PC-3 (cell line): Measurements from ENCODE around the gene TMEM132D. TPM values are rescaled to one million over a fixed set of nuclear protein-coding genes. Genes with fewer than 3 reads are reported as not detected.

Experiments used
- ATAC-seq: fragments of 200-7000 bp; cut with Tn5 transposase; 2 replicates; pipeline ENCODE4 v1.9.1; 2020; ENCODE audit warnings: mild to moderate bottlenecking, moderate library complexity
- BruUV-seq: library from RNA; stranded (reverse); fragments of 400-500 nt; replicated peaks from 2 replicates; lab custom pipeline; 2021; lab: Mats Ljungman, UMichigan
- CTCF ChIA-PET: fragments of 300-600 bp; sonication (Branson Sonifier 250); formaldehyde crosslinking; loops from one replicate; lab custom pipeline; 2022; ENCODE audit warnings: antibody characterized with exemption; lab: Charles Lee
- POLR2A ChIA-PET: fragments of 300-600 bp; sonication (Branson Sonifier 250); formaldehyde crosslinking; loops from one replicate; lab custom pipeline; 2022; ENCODE audit warnings: antibody characterized with exemption; ENCODE audit not compliant: unreplicated experiment; lab: Charles Lee
- DNase-seq: peaks from one replicate; pipeline ENCODE4 v3.0.0-alpha.2; 2015
- H2AFZ ChIP-seq: fragments of 300-600 bp; sonication (generic); 2 replicates; pipeline ENCODE4 v1.6.0; 2016; ENCODE audit warnings: antibody characterized with exemption, low read length
- H3F3A ChIP-seq: fragments of 300-600 bp; sonication (generic); one replicate; pipeline ENCODE4 v1.6.0; 2017; ENCODE audit warnings: antibody characterized with exemption, low read length, control low read depth, mild to moderate bottlenecking; ENCODE audit not compliant: unreplicated experiment
- H3K27ac ChIP-seq: fragments of 300-600 bp; sonication (generic); 2 replicates; pipeline ENCODE4 v1.5.1; 2016; ENCODE audit warnings: mild to moderate bottlenecking, low read length
- H3K27me3 ChIP-seq: fragments of 300-600 bp; sonication (generic); 2 replicates; pipeline ENCODE4 v1.6.1; 2016; ENCODE audit warnings: low read length, mixed read lengths
- H3K36me3 ChIP-seq: fragments of 300-600 bp; sonication (generic); 2 replicates; pipeline ENCODE4 v1.6.1; 2016; ENCODE audit warnings: low read depth, mixed run types, low read length, mixed read lengths
- H3K4me1 ChIP-seq: fragments of 300-600 bp; sonication (generic); 2 replicates; pipeline ENCODE4 v1.5.1; 2016; ENCODE audit warnings: low read length; ENCODE audit not compliant: insufficient read depth
- H3K4me2 ChIP-seq: fragments of 300-600 bp; sonication (generic); 2 replicates; pipeline ENCODE4 v1.6.0; 2016; ENCODE audit warnings: low read length
- H3K4me3 ChIP-seq: fragments of 300-600 bp; sonication (generic); 2 replicates; pipeline ENCODE4 v1.5.1; 2016; ENCODE audit warnings: mild to moderate bottlenecking, low read length, mixed read lengths
- H3K79me2 ChIP-seq: fragments of 300-600 bp; sonication (generic); 2 replicates; pipeline ENCODE4 v1.6.1; 2017; ENCODE audit warnings: low read length, mixed read lengths
- H3K9ac ChIP-seq: fragments of 300-600 bp; sonication (generic); 2 replicates; pipeline ENCODE4 v1.6.0; 2016; ENCODE audit warnings: mild to moderate bottlenecking, low read length
- H3K9me2 ChIP-seq: fragments of 300-600 bp; sonication (generic); replicated peaks from 2 replicates; pipeline ENCODE4 v1.6.1; 2016; ENCODE audit warnings: mixed run types, low read length, mixed read lengths
- H3K9me3 ChIP-seq: fragments of 300-600 bp; sonication (generic); 2 replicates; pipeline ENCODE4 v1.6.1; 2016; ENCODE audit warnings: low read length, mixed read lengths
- H4K20me1 ChIP-seq: fragments of 300-600 bp; sonication (generic); 2 replicates; pipeline ENCODE4 v1.6.1; 2016; ENCODE audit warnings: low read length, mixed read lengths
- CTCF ChIP-seq: fragments of 300-600 bp; sonication (generic); conservative IDR thresholded peaks from 2 replicates; pipeline ENCODE4 v1.5.1; 2017; ENCODE audit warnings: antibody characterized with exemption, low read depth, mild to moderate bottlenecking, low read length
- EZH2 ChIP-seq: fragments of 300-600 bp; sonication (generic); IDR thresholded peaks from one replicate; pipeline ENCODE4 v1.6.1; 2017; ENCODE audit warnings: antibody characterized with exemption, mild to moderate bottlenecking, low read length; ENCODE audit not compliant: unreplicated experiment
- EZH2phosphoT487 ChIP-seq: fragments of 300-600 bp; sonication (generic); IDR thresholded peaks from 2 replicates; pipeline ENCODE4 v1.6.1; 2018; ENCODE audit warnings: mild to moderate bottlenecking, antibody characterized with exemption, low read length, borderline replicate concordance
- intact Hi-C: fragments of 100-400 bp; cut with micrococcal nuclease; formaldehyde crosslinking; loops from 2 replicates; pipeline ENCODE4 v1.9.0; 2023
- total RNA-seq: library from RNA; depleted of rRNA; stranded (reverse); fragments of >200 nt; gene quantifications from 2 replicates; pipeline ENCODE4 v1.2.3, GENCODE V29; 2014

TMEM132D gene
- total RNA-seq, 1 experiment from 2014 or later = not detected

- ATAC-seq = no peak
- H3K36me3 ChIP-seq = no peaks in the 10 kb centered on the region
- no peak overlapping the region for H3K4me2 ChIP-seq
- POLR2A ChIA-PET = no interaction called here
- H2AFZ ChIP-seq = no peak overlapping the region
- no peaks in the 10 kb centered on the region for H3K4me1 ChIP-seq
- CTCF ChIA-PET = no interaction called here
- DNase-seq = no peak
- H3K9ac ChIP-seq = no peak overlapping the region
- no peaks in the 10 kb centered on the region for H4K20me1 ChIP-seq
- intact Hi-C loops = no loop called here
- 0 out of 2 replicates have a peak, but pooled peaks cover 6% of the 10 kb centered on the region for H3K9me3 ChIP-seq
- no peak for TF ChIP-seq EZH2
- TF ChIP-seq CTCF = no peak
- no peak for TF ChIP-seq EZH2phosphoT487
- BruUV-seq = no TSS peak
- no peaks in the 10 kb centered on the region for H3K79me2 ChIP-seq
- H3K9me2 ChIP-seq = no peaks in the 10 kb centered on the region
- no peak overlapping the region for H3K4me3 ChIP-seq
- H3K27ac ChIP-seq = no peak overlapping the region
- peaks cover 40% of the 10 kb centered on the region for H3K27me3 ChIP-seq
- no peaks in the 10 kb centered on the region for H3F3A ChIP-seq
Measured at GRCh38 chr12:129762436-129762835, 141.4 kb downstream of the TMEM132D start.

DNA sequence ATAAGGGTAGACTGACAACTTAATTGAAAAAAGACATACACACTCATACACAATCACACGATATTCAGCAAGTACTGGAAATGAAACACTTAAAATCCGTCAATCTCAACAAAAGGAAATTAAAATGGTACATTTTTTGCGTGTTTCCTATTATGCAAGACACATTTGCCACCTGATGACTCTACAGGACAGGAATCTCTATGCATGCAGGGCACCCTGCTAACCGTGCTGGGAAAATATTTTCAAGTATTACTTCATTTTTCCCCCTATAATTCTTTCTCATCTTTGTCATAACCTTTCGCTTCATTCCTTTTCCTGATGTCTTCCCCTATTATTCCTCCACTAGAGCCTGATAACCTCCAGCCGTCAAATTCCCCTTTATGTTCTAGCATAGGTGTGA lies 150.2 kb downstream of the TMEM132D start:
- BruUV-seq = no TSS peak
- Histone ChIP-seq H3K9ac (no peak overlapping the region), H3K4me1 (no peaks in the 10 kb centered on the region), H4K20me1 (no peaks in the 10 kb centered on the region), H3K27me3 (peaks cover 33% of the 10 kb centered on the region), H3K27ac (no peak overlapping the region), H3K4me2 (no peak overlapping the region), H3K4me3 (no peak overlapping the region), H3F3A (no peaks in the 10 kb centered on the region), H3K36me3 (no peaks in the 10 kb centered on the region), H2AFZ (no peak overlapping the region), H3K9me3 (0 out of 2 replicates have a peak, but pooled peaks cover 4% of the 10 kb centered on the region), H3K79me2 (no peaks in the 10 kb centered on the region), H3K9me2 (no peaks in the 10 kb centered on the region)
- TF ChIP-seq EZH2phosphoT487 (no peak), EZH2 (no peak), CTCF (no peak)
- ChIA-PET CTCF (no interaction called here), POLR2A (no interaction called here)
- intact Hi-C loops = no loop called here
- ATAC-seq = no peak
- no peak for DNase-seq

DNA sequence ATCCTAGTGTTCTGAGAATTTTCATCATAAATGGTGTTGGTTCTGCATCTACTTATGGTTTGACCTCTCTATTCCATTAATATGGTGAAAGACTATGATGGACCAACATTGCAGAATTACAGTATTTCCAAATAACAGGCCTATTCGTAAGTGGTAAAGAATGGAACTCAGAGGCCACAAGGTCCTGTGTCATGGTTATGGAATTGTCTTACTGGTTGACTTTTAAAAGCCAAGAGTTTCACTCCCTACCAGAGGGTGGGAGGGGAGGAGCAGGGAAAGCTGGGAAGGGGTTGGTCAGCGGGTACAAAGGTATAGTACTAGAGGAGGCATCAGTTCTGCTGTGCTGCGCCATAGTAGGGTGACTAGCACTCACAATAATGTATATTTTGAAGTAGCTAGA lies 153.4 kb downstream of the TMEM132D start:
- TF ChIP-seq CTCF (no peak), EZH2phosphoT487 (no peak)
- DNase-seq (no peak), ATAC-seq (no peak)
- Histone ChIP-seq H2AFZ (no peak overlapping the region), H3K9me3 (no peaks in the 10 kb centered on the region), H3K4me1 (no peaks in the 10 kb centered on the region), H3K4me3 (no peak overlapping the region), H3K79me2 (no peaks in the 10 kb centered on the region), H3K36me3 (no peaks in the 10 kb centered on the region), H3K27me3 (peaks cover 47% of the 10 kb centered on the region; the same call in 1 of the 2 replicates), H3K4me2 (no peak overlapping the region), H3K27ac (no peak overlapping the region), H4K20me1 (no peaks in the 10 kb centered on the region), H3K9ac (no peak overlapping the region), H3F3A (no peaks in the 10 kb centered on the region), H3K9me2 (no peaks in the 10 kb centered on the region)
- intact Hi-C loops = no loop called here
- BruUV-seq = no TSS peak
- POLR2A ChIA-PET = no interaction called here
- CTCF ChIA-PET = no interaction called here
